Measurements from ENCODE around the gene MCCC2. TPM values are rescaled to one million over a fixed set of nuclear protein-coding genes. Genes with fewer than 3 reads are reported as not detected.
"Not testable (repeated sequence)": the region's sequence is repeated elsewhere in the genome, so short reads cannot be mapped to it uniquely, and the experiment has no call there.

The MCCC2 gene
- total and polyA plus RNA-seq, 10 of the 15 experiments (the other 5 are each of a cell fraction or from before 2014, with no cell fraction given): 22.2 to 106 (median 77.7) TPM

- TF ChIP-seq BCL3 (IDR thresholded peaks at IDR 0.05; ENCODE audit: borderline replicate concordance, insufficient read depth, low read depth, low read length, poor library complexity, severe bottlenecking): no peak
- no peak for TF ChIP-seq E2F8 (IDR thresholded peaks at IDR 0.05; ENCODE audit: low read depth, partially characterized antibody)
Observed at GRCh38 chr5:71569748-71570509, 17.2 kb upstream of the MCCC2 start (continued).

- CTCF ChIA-PET; BruUV-seq (replicated peaks); intact Hi-C loops (cut with micrococcal nuclease; ENCODE audit: unreplicated experiment); in situ Hi-C loops (cut with MboI); DNase-seq (ENCODE audit: low read depth, low spot score); RAD21 ChIA-PET (ENCODE audit: unreplicated experiment); H3K9ac ChIP-seq (ENCODE audit: control insufficient read depth, insufficient read depth, low read length); FAIRE-seq; H2AFZ ChIP-seq (ENCODE audit: control insufficient read depth, low read depth, low read length); H4K20me1 ChIP-seq (ENCODE audit: control insufficient read depth, insufficient read depth); H3K36me3 ChIP-seq (ENCODE audit: control insufficient read depth in 2 of 2, insufficient read depth in 2 of 2, low read length in 1 of 2); H3K4me2 ChIP-seq (ENCODE audit: control insufficient read depth, insufficient read depth); H3K4me1 ChIP-seq (ENCODE audit: control insufficient read depth, insufficient read depth, low read length); SMC1A ChIA-PET (ENCODE audit: uncharacterized antibody, unreplicated experiment); POLR2A ChIA-PET; H3K27me3 ChIP-seq (replicated peaks in 1 of 2; ENCODE audit: control insufficient read depth in 2 of 2, insufficient read depth in 2 of 2, low read length in 1 of 2); H3K27ac ChIP-seq (ENCODE audit: control insufficient read depth, insufficient read depth); H3K4me3 ChIP-seq; H3K9me3 ChIP-seq (replicated peaks; ENCODE audit: control insufficient read depth, insufficient read depth, low read length); H3K79me2 ChIP-seq (ENCODE audit: control insufficient read depth, insufficient read depth, low read length); ATAC-seq: not testable (repeated sequence)
- 91% methylated on average over 7 of the region's 7 CpGs for WGBS (ENCODE audit: insufficient coverage, insufficient replicate concordance, low lambda C conversion rate, missing lambda C conversion rate)
Observed at GRCh38 chr5:71571811-71572210, 15.3 kb upstream of the MCCC2 start.
